Measurements from ENCODE around the gene SLC9C2. TPM values are rescaled to one million over a fixed set of nuclear protein-coding genes. Genes with fewer than 3 reads are reported as not detected.

SLC9C2 gene
- total RNA-seq, 4 donors from 2014 or later, result not detected

GRCh38 chr1:173505391-173505790 is 97.5 kb downstream of the SLC9C2 start:
- in situ Hi-C loops (cut with MboI; ENCODE audit: low pct_ligation_motif_present in 1 of 4, low pct_unique_long_range_greater_than_20kb in 1 of 4, low sequenced_read_pairs in 3 of 4), result no loop called here

DNA sequence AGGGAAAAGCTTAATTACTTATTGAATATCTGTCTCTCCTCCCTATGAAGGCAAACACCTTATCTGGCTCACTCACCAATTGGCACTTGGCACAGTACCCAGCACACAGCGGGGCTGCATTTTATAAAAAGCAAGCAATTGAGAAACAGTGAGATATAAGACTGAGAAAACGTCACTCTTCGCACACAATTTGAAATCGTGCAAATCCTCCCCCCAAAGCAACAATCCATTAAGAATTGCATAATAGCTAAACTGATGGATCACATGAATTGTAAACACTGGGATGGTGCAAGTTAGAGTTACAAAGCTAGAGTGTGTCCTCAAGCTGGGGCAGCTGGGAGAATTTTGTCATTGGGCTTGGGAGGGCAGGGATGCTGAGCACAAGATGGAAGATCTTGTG is 98.6 kb downstream of the SLC9C2 start:
- H3K27ac ChIP-seq, result no peak overlapping the region
- intact Hi-C loops (cut with DNase I; ENCODE audit: low total_unique reads), result no loop called here
- no peaks in the 10 kb centered on the region for H3K36me3 ChIP-seq
- in situ Hi-C loops (cut with MboI; ENCODE audit: low pct_ligation_motif_present in 1 of 4, low pct_unique_long_range_greater_than_20kb in 1 of 4, low sequenced_read_pairs in 3 of 4), result no loop called here
- TF ChIP-seq POLR2AphosphoS5 (IDR thresholded peaks at IDR 0.05) (no peak), CTCF (IDR thresholded peaks at IDR 0.05) (no peak), EP300 (IDR thresholded peaks at IDR 0.05; ENCODE audit: low read depth) (no peak), POLR2A (IDR thresholded peaks at IDR 0.05) (no peak)
- H3K9me3 ChIP-seq, result no peaks in the 10 kb centered on the region
- no peak overlapping the region for H3K4me3 ChIP-seq
- no peak for DNase-seq
- 81 to 82% methylated on average over 4 of the region's 4 CpGs for WGBS, 2 donors (ENCODE audit: low coverage in 1 of 2)
- H3K27me3 ChIP-seq, result no peaks in the 10 kb centered on the region
- peaks cover 0 to 33% (median 4%) of the 10 kb centered on the region in 4 donors for H3K4me1 ChIP-seq

More at GRCh38 chr1:173505391-173505790, 97.5 kb downstream of the SLC9C2 start:
- Histone ChIP-seq H3K9me3 (no peaks in the 10 kb centered on the region), H3K36me3 (no peaks in the 10 kb centered on the region), H3K27ac (no peak overlapping the region), H3K27me3 (no peaks in the 10 kb centered on the region), H3K4me3 (no peak overlapping the region), H3K4me1 (peaks cover 0 to 43% (median 6%) of the 10 kb centered on the region in 4 donors)
- TF ChIP-seq POLR2A (IDR thresholded peaks at IDR 0.05) (no peak), EP300 (IDR thresholded peaks at IDR 0.05; ENCODE audit: low read depth) (no peak), POLR2AphosphoS5 (IDR thresholded peaks at IDR 0.05) (no peak), CTCF (IDR thresholded peaks at IDR 0.05) (no peak)
- DNase-seq, result no peak
- intact Hi-C loops (cut with DNase I; ENCODE audit: low total_unique reads), result no loop called here

DNA sequence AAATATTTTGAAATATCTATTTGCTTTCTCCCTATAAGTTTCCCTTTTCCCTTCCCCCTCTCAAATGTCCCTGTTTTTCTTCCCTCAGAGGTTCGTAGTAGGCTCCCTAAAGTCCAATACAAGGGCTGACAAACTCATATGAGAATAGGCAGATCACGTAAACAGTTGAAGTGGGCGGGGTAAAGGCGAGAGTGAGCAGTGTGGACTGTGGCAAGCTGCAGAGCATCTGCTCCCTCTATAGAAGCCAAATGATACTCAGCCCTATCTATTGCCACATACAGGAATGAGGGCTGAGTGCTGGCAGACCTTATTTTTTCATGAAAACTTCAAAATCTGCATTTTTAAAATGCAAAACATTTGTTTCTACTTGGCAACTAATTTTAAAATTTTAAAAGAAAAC is 99.5 kb downstream of the SLC9C2 start:
- peak; percentile 15 for DNase-seq
- WGBS, 2 donors (ENCODE audit: low coverage in 1 of 2), result 18% methylated on average over 4 of the region's 4 CpGs; no CpG with 5 or more reads in 1 of the 2 donors
- in situ Hi-C loops (cut with MboI; ENCODE audit: low pct_ligation_motif_present in 1 of 4, low pct_unique_long_range_greater_than_20kb in 1 of 4, low sequenced_read_pairs in 3 of 4), result no loop called here

GRCh38 chr1:173502104-173502503 is 100.8 kb downstream of the SLC9C2 start:
- peaks cover 0 to 16% (median 3%) of the 10 kb centered on the region in 4 donors for H3K4me1 ChIP-seq
- intact Hi-C loops (cut with DNase I; ENCODE audit: low total_unique reads) (no loop called here), in situ Hi-C loops (cut with MboI; ENCODE audit: low pct_ligation_motif_present in 1 of 4, low pct_unique_long_range_greater_than_20kb in 1 of 4, low sequenced_read_pairs in 3 of 4) (no loop called here)
- no peak for TF ChIP-seq POLR2AphosphoS5 (IDR thresholded peaks at IDR 0.05)
- TF ChIP-seq EP300 (IDR thresholded peaks at IDR 0.05; ENCODE audit: low read depth), result no peak
- no peak for TF ChIP-seq CTCF (IDR thresholded peaks at IDR 0.05)
- TF ChIP-seq POLR2A (IDR thresholded peaks at IDR 0.05), result no peak
- WGBS, 2 donors (ENCODE audit: low coverage in 1 of 2), result 67 to 100% methylated on average over 1 of the region's 1 CpG
- DNase-seq, result no peak
- no peaks in the 10 kb centered on the region for H3K27me3 ChIP-seq
- H3K9me3 ChIP-seq, result no peaks in the 10 kb centered on the region
- no peak overlapping the region for H3K4me3 ChIP-seq
- no peaks in the 10 kb centered on the region for H3K36me3 ChIP-seq
- H3K27ac ChIP-seq, result no peak overlapping the region

More for the DNA sequence above, 99.5 kb downstream of the SLC9C2 start:
- Histone ChIP-seq H3K27me3 (no peaks in the 10 kb centered on the region), H3K36me3 (no peaks in the 10 kb centered on the region), H3K4me3 (no peak overlapping the region), H3K27ac (no peak overlapping the region), H3K4me1 (peaks cover 0 to 26% (median 4%) of the 10 kb centered on the region in 4 donors), H3K9me3 (no peaks in the 10 kb centered on the region)
- intact Hi-C loops (cut with DNase I; ENCODE audit: low total_unique reads), result no loop called here
- TF ChIP-seq POLR2A (IDR thresholded peaks at IDR 0.05), result no peak
- TF ChIP-seq EP300 (IDR thresholded peaks at IDR 0.05; ENCODE audit: low read depth), result no peak
- TF ChIP-seq CTCF (IDR thresholded peaks at IDR 0.05), result no peak
- no peak for TF ChIP-seq POLR2AphosphoS5 (IDR thresholded peaks at IDR 0.05)
